ENCODE data around the gene SNX15.

The SNX15 gene

GRCh38 chr11:65047581-65048422, 20.6 kb downstream of the SNX15 start:
- DNase-seq (ENCODE audit: extremely low spot score): no peak
- CTCF ChIA-PET: interaction anchor here (0.7 kb wide), 1 partner anchor 12 kb away, joined by 3 read pairs; no protein-coding TSS in a partner anchor
- TF ChIP-seq L3MBTL2 (conservative IDR thresholded peaks at IDR 0.05) (no peak), FOXA1 (IDR thresholded peaks at IDR 0.05) (no peak), ARNT (IDR thresholded peaks at IDR 0.05) (no peak), NFRKB (IDR thresholded peaks at IDR 0.05) (no peak), CTBP1 (IDR thresholded peaks at IDR 0.05; ENCODE audit: borderline replicate concordance) (no peak), SUZ12 (IDR thresholded peaks at IDR 0.05) (no peak), PKNOX1 (IDR thresholded peaks at IDR 0.05) (no peak), ZNF384 (IDR thresholded peaks at IDR 0.05) (no peak), ELF4 (IDR thresholded peaks at IDR 0.05) (no peak)
- POLR2A ChIA-PET: no interaction called here

GRCh38 chr11:65051398-65051858, 24.2 kb downstream of the SNX15 start:
- CTCF ChIA-PET: interaction anchor here (0.6 kb wide), 2 partner anchors 79 to 199 kb away, joined by 3 to 7 read pairs; no protein-coding TSS in a partner anchor
- DNase-seq (ENCODE audit: extremely low spot score): no peak
- POLR2A ChIA-PET: interaction anchor here (1.0 kb wide), 1 partner anchor 36 kb away, joined by 3 read pairs; no protein-coding TSS in a partner anchor
- no peak for TF ChIP-seq ZNF384 (IDR thresholded peaks at IDR 0.05)
- no peak for TF ChIP-seq ARNT (IDR thresholded peaks at IDR 0.05)
- TF ChIP-seq HDGF (IDR thresholded peaks at IDR 0.05; ENCODE audit: borderline replicate concordance): no peak
- no peak for TF ChIP-seq FOXA1 (IDR thresholded peaks at IDR 0.05)
- TF ChIP-seq BHLHE40 (IDR thresholded peaks at IDR 0.05; ENCODE audit: borderline replicate concordance): no peak
- TF ChIP-seq PKNOX1 (IDR thresholded peaks at IDR 0.05): no peak
- TF ChIP-seq ELF4 (IDR thresholded peaks at IDR 0.05): no peak
- no peak for TF ChIP-seq TARDBP (IDR thresholded peaks at IDR 0.05)
- no peak for TF ChIP-seq NFRKB (IDR thresholded peaks at IDR 0.05)
- no peak for TF ChIP-seq FOXK2 (IDR thresholded peaks at IDR 0.05)
- TF ChIP-seq LEF1 (IDR thresholded peaks at IDR 0.05; ENCODE audit: borderline replicate concordance): no peak
- no peak for TF ChIP-seq SP1 (IDR thresholded peaks at IDR 0.05)
- no peak for TF ChIP-seq CTBP1 (IDR thresholded peaks at IDR 0.05; ENCODE audit: borderline replicate concordance)
- TF ChIP-seq L3MBTL2 (conservative IDR thresholded peaks at IDR 0.05): no peak
- no peak for TF ChIP-seq FOXM1 (IDR thresholded peaks at IDR 0.05; ENCODE audit: borderline replicate concordance)
- TF ChIP-seq SUZ12 (IDR thresholded peaks at IDR 0.05): no peak

- ChIA-PET CTCF (no interaction called here), POLR2A (no interaction called here)
- no peak for TF ChIP-seq FOXM1 (IDR thresholded peaks at IDR 0.05; ENCODE audit: borderline replicate concordance)
- no peak for TF ChIP-seq TARDBP (IDR thresholded peaks at IDR 0.05)
- no peak for TF ChIP-seq SUZ12 (IDR thresholded peaks at IDR 0.05)
- no peak for TF ChIP-seq L3MBTL2 (conservative IDR thresholded peaks at IDR 0.05)
- TF ChIP-seq HDGF (IDR thresholded peaks at IDR 0.05; ENCODE audit: borderline replicate concordance): no peak
- TF ChIP-seq CTBP1 (IDR thresholded peaks at IDR 0.05; ENCODE audit: borderline replicate concordance): no peak
- no peak for TF ChIP-seq ARNT (IDR thresholded peaks at IDR 0.05)
- no peak for TF ChIP-seq PKNOX1 (IDR thresholded peaks at IDR 0.05)
- TF ChIP-seq FOXK2 (IDR thresholded peaks at IDR 0.05): no peak
- TF ChIP-seq SP1 (IDR thresholded peaks at IDR 0.05): no peak
- no peak for TF ChIP-seq LEF1 (IDR thresholded peaks at IDR 0.05; ENCODE audit: borderline replicate concordance)
- no peak for TF ChIP-seq BHLHE40 (IDR thresholded peaks at IDR 0.05; ENCODE audit: borderline replicate concordance)
- TF ChIP-seq NFRKB (IDR thresholded peaks at IDR 0.05): no peak
- no peak for TF ChIP-seq FOXA1 (IDR thresholded peaks at IDR 0.05)
- no peak for TF ChIP-seq ELF4 (IDR thresholded peaks at IDR 0.05)
- no peak for DNase-seq (ENCODE audit: extremely low spot score)
Measured at GRCh38 chr11:65053827-65054508, 26.7 kb downstream of the SNX15 start.

GRCh38 chr11:65055538-65055937, 28.3 kb downstream of the SNX15 start:
- ChIA-PET POLR2A (no interaction called here), CTCF (interaction anchor here (0.6 kb wide), 1 partner anchor 211 kb away, joined by 3 read pairs; the partner anchor contains the start of gene CDC42BPG)
- no peak for TF ChIP-seq ZNF384 (IDR thresholded peaks at IDR 0.05)
- no peak for TF ChIP-seq LEF1 (IDR thresholded peaks at IDR 0.05; ENCODE audit: borderline replicate concordance)
- TF ChIP-seq HDGF (IDR thresholded peaks at IDR 0.05; ENCODE audit: borderline replicate concordance): no peak
- TF ChIP-seq SP1 (IDR thresholded peaks at IDR 0.05): no peak
- no peak for TF ChIP-seq FOXA1 (IDR thresholded peaks at IDR 0.05)
- TF ChIP-seq BHLHE40 (IDR thresholded peaks at IDR 0.05; ENCODE audit: borderline replicate concordance): no peak
- DNase-seq (ENCODE audit: extremely low spot score): no peak

GRCh38 chr11:65056999-65057398, 29.8 kb downstream of the SNX15 start:
- DNase-seq (ENCODE audit: extremely low spot score): no peak
- TF ChIP-seq ARNT (IDR thresholded peaks at IDR 0.05): no peak
- TF ChIP-seq FOXM1 (IDR thresholded peaks at IDR 0.05; ENCODE audit: borderline replicate concordance): no peak
- TF ChIP-seq BHLHE40 (IDR thresholded peaks at IDR 0.05; ENCODE audit: borderline replicate concordance): no peak
- no peak for TF ChIP-seq SP1 (IDR thresholded peaks at IDR 0.05)
- TF ChIP-seq HDGF (IDR thresholded peaks at IDR 0.05; ENCODE audit: borderline replicate concordance): no peak
- no peak for TF ChIP-seq CTBP1 (IDR thresholded peaks at IDR 0.05; ENCODE audit: borderline replicate concordance)
- no peak for TF ChIP-seq SUZ12 (IDR thresholded peaks at IDR 0.05)
- TF ChIP-seq PKNOX1 (IDR thresholded peaks at IDR 0.05): no peak
- POLR2A ChIA-PET: no interaction called here
- CTCF ChIA-PET: interaction anchor here (0.6 kb wide), 1 partner anchor 18 kb away, joined by 3 read pairs; no protein-coding TSS in a partner anchor

All from HEK293T (cell line).